H9 (cell line): Measurements from ENCODE around the gene ADSL. TPM values are rescaled to one million over a fixed set of nuclear protein-coding genes. Genes with fewer than 3 reads are reported as not detected.

ENCODE experiments used
- DNase-seq: peaks from one replicate; pipeline ENCODE4 v3.0.0-alpha.2; 2017
- H2AFZ ChIP-seq: one replicate; pipeline ENCODE4 v1.6.1; 2013; ENCODE audit warnings: mild to moderate bottlenecking, low read length, control low read depth, moderate library complexity
- H2AK5ac ChIP-seq: 2 replicates; pipeline ENCODE4 v1.6.1; 2013; ENCODE audit warnings: low read length, control low read depth, mixed read lengths; ENCODE audit not compliant: insufficient read length
- H2BK120ac ChIP-seq: one replicate; pipeline ENCODE4 v1.6.1; 2013; ENCODE audit warnings: low read depth, mild to moderate bottlenecking, low read length, control low read depth, inconsistent platforms; ENCODE audit not compliant: poor library complexity, severe bottlenecking
- H2BK12ac ChIP-seq: 2 replicates; pipeline ENCODE4 v1.6.1; 2013; ENCODE audit warnings: low read length, control low read depth, mixed read lengths, low read depth; ENCODE audit not compliant: insufficient read length
- H2BK15ac ChIP-seq: 2 replicates; pipeline ENCODE4 v1.6.1; 2013; ENCODE audit warnings: low read depth, low read length, control low read depth
- H2BK20ac ChIP-seq: one replicate; pipeline ENCODE4 v1.6.1; 2013; ENCODE audit warnings: low read depth, mild to moderate bottlenecking, low read length, control low read depth, inconsistent platforms; ENCODE audit not compliant: poor library complexity, severe bottlenecking
- H2BK5ac ChIP-seq: 2 replicates; pipeline ENCODE4 v1.6.1; 2013; ENCODE audit warnings: low read length, control low read depth, mixed read lengths; ENCODE audit not compliant: insufficient read length
- H3K14ac ChIP-seq: 2 replicates; pipeline ENCODE4 v1.6.1; 2013; ENCODE audit warnings: low read length, control low read depth; ENCODE audit not compliant: insufficient read depth
- H3K18ac ChIP-seq: 2 replicates; pipeline ENCODE4 v1.6.1; 2013; ENCODE audit warnings: low read depth, mild to moderate bottlenecking, mixed read lengths, low read length, control low read depth; ENCODE audit not compliant: insufficient read length
- H3K23ac ChIP-seq: 2 replicates; pipeline ENCODE4 v1.6.1; 2013; ENCODE audit warnings: low read length, control low read depth, mixed read lengths, low read depth; ENCODE audit not compliant: insufficient read length
- H3K23me2 ChIP-seq: 2 replicates; pipeline ENCODE4 v1.6.1; 2013; ENCODE audit warnings: low read depth, mild to moderate bottlenecking, mixed read lengths, low read length, control low read depth; ENCODE audit not compliant: insufficient read length, poor library complexity, severe bottlenecking
- H3K27ac ChIP-seq: 2 replicates; pipeline ENCODE4 v1.5.1; 2013; ENCODE audit warnings: low read length, control low read depth, mixed read lengths, low read depth; ENCODE audit not compliant: insufficient read length
- H3K27me3 ChIP-seq: 2 replicates; pipeline ENCODE4 v1.6.1; 2013; ENCODE audit warnings: low read length, control low read depth, inconsistent platforms; ENCODE audit not compliant: insufficient read depth
- H3K4ac ChIP-seq: 2 replicates; pipeline ENCODE4 v1.6.1; 2013; ENCODE audit warnings: low read depth, mild to moderate bottlenecking, control low read depth, inconsistent platforms, low read length, moderate library complexity
- H3K4me1 ChIP-seq: 2 replicates; pipeline ENCODE4 v1.6.1; 2013; ENCODE audit warnings: low read length, control low read depth, inconsistent platforms; ENCODE audit not compliant: insufficient read depth
- H3K4me2 ChIP-seq: 2 replicates; pipeline ENCODE4 v1.6.1; 2013; ENCODE audit warnings: low read length, control low read depth, mixed read lengths; ENCODE audit not compliant: insufficient read length, insufficient read depth
- H3K56ac ChIP-seq: 2 replicates; pipeline ENCODE4 v1.6.1; 2013; ENCODE audit warnings: low read depth, mild to moderate bottlenecking, mixed read lengths, low read length, control low read depth; ENCODE audit not compliant: insufficient read length
- H3K79me1 ChIP-seq: 2 replicates; pipeline ENCODE4 v1.6.1; 2013; ENCODE audit warnings: low read depth, mild to moderate bottlenecking, moderate library complexity, low read length, control low read depth, inconsistent platforms; ENCODE audit not compliant: insufficient read depth, poor library complexity, severe bottlenecking
- H3K79me2 ChIP-seq: 2 replicates; pipeline ENCODE4 v1.6.1; 2013; ENCODE audit warnings: low read length, control low read depth, inconsistent platforms; ENCODE audit not compliant: insufficient read depth
- H3K9ac ChIP-seq: 2 replicates; pipeline ENCODE4 v1.6.1; 2013; ENCODE audit warnings: low read length, control low read depth, mixed read lengths; ENCODE audit not compliant: insufficient read length; ENCODE audit errors: extremely low read depth
- H3K9me3 ChIP-seq: one replicate; pipeline ENCODE4 v1.6.1; 2013; ENCODE audit warnings: low read depth, low read length, inconsistent platforms; ENCODE audit not compliant: control insufficient read depth
- H3T11ph ChIP-seq: one replicate; pipeline ENCODE4 v1.6.1; 2013; ENCODE audit warnings: mild to moderate bottlenecking, low read length, control low read depth, inconsistent platforms
- H4K20me1 ChIP-seq: one replicate; pipeline ENCODE4 v1.6.1; 2013; ENCODE audit not compliant: control insufficient read depth, insufficient read length, insufficient read depth
- H4K5ac ChIP-seq: 2 replicates; pipeline ENCODE4 v1.6.1; 2013; ENCODE audit warnings: low read depth, mild to moderate bottlenecking, mixed read lengths, low read length, control low read depth; ENCODE audit not compliant: insufficient read length
- H4K8ac ChIP-seq: replicated peaks from 2 replicates; pipeline ENCODE4 v1.6.1; 2013; ENCODE audit warnings: low read length, control low read depth, mixed read lengths, low read depth; ENCODE audit not compliant: insufficient read length
- H4K91ac ChIP-seq: 2 replicates; pipeline ENCODE4 v1.6.1; 2013; ENCODE audit warnings: low read depth, mild to moderate bottlenecking, moderate library complexity, mixed read lengths, low read length, control low read depth; ENCODE audit not compliant: insufficient read length
- H3K27ac Mint-ChIP-seq, 3 experiments: 2 replicates in 2 of 3; 3 replicates in 1 of 3; pipeline ENCODE4 v1.8.0; 2020 to 2021; ENCODE audit warnings: mixed read lengths in 3 of 3, mild to moderate bottlenecking in 1 of 3, moderate library complexity in 1 of 3
- H3K27me3 Mint-ChIP-seq: 2 replicates; pipeline ENCODE4 v1.8.0; 2021; ENCODE audit warnings: low read depth, mild to moderate bottlenecking, moderate library complexity, mixed read lengths
- H3K36me3 Mint-ChIP-seq, 3 experiments: 2 replicates in 2 of 3; 3 replicates in 1 of 3; pipeline ENCODE4 v1.8.0; 2020 to 2021; ENCODE audit warnings: low read depth in 3 of 3, mixed read lengths in 3 of 3; ENCODE audit not compliant: insufficient read depth in 1 of 3
- H3K4me1 Mint-ChIP-seq, 2 experiments: 2 replicates each; pipeline ENCODE4 v1.8.0; 2020; ENCODE audit warnings: mixed read lengths in 2 of 2
- H3K4me3 Mint-ChIP-seq, 2 experiments: 2 replicates in 1 of 2; 3 replicates in 1 of 2; pipeline ENCODE4 v1.8.0; 2020 to 2021; ENCODE audit warnings: mild to moderate bottlenecking in 2 of 2, mixed read lengths in 2 of 2, moderate library complexity in 1 of 2
- H3K9me3 Mint-ChIP-seq, 2 experiments: 2 replicates in 1 of 2; 3 replicates in 1 of 2; pipeline ENCODE4 v1.8.0; 2020; ENCODE audit warnings: mild to moderate bottlenecking in 2 of 2, mixed read lengths in 2 of 2, moderate library complexity in 1 of 2
- CTCF ChIP-seq: fragments of 200-600 bp; sonication (generic); conservative IDR thresholded peaks from 3 replicates; pipeline ENCODE4 v1.8.0; 2021; ENCODE audit warnings: antibody characterized with exemption, mild to moderate bottlenecking
- WGBS: extraction: QIAGEN DNeasy Blood & Tissue Kit; methylation state at CpG from one replicate; pipeline ENCODE4 v1.1.7; 2013; ENCODE audit warnings: missing lambda C conversion rate, low lambda C conversion rate, mixed read lengths; ENCODE audit not compliant: insufficient read length; ENCODE audit errors: extremely low coverage; 5-methylcytosine and 5-hydroxymethylcytosine counted together
- total RNA-seq: library from RNA; stranded (reverse); gene quantifications from 2 replicates; pipeline ENCODE4 v1.2.1, GENCODE V29; 2021

The ADSL gene
- total RNA-seq, 1 experiment from 2014 or later, result 175 TPM

GRCh38 chr22:40401981-40402406, 55.7 kb downstream of the ADSL start:
- Histone ChIP-seq H3K4me1 (no peaks in the 10 kb centered on the region), H3K23me2 (no peaks in the 10 kb centered on the region), H3K4me2 (no peak overlapping the region), H3T11ph (no peak overlapping the region), H4K5ac (no peak overlapping the region), H2BK120ac (no peak overlapping the region), H4K20me1 (peaks cover 2% of the 10 kb centered on the region), H3K79me2 (no peaks in the 10 kb centered on the region), H2BK15ac (no peak overlapping the region), H2AK5ac (no peak overlapping the region), H3K79me1 (no peaks in the 10 kb centered on the region), H3K9ac (no peak overlapping the region), H3K18ac (no peak overlapping the region), H2BK20ac (no peak overlapping the region), H3K27me3 (no peaks in the 10 kb centered on the region), H3K14ac (no peak overlapping the region), H3K56ac (no peak overlapping the region), H4K8ac (no peak overlapping the region), H2AFZ (no peak overlapping the region), H2BK12ac (no peak overlapping the region), H2BK5ac (no peak overlapping the region), H3K9me3 (no peaks in the 10 kb centered on the region), H3K27ac (no peak overlapping the region), H3K23ac (no peak overlapping the region), H3K4ac (no peak overlapping the region), H4K91ac (no peak overlapping the region)
- no peak overlapping the region for H3K4me3 Mint-ChIP-seq
- no peaks in the 10 kb centered on the region; the same call in 1 of the 2 replicates for H3K27me3 Mint-ChIP-seq
- peaks cover 5 to 10% of the 10 kb centered on the region in 2 experiments for H3K4me1 Mint-ChIP-seq
- no peaks in the 10 kb centered on the region for H3K9me3 Mint-ChIP-seq
- TF ChIP-seq CTCF, result no peak
- no CpG with 5 or more reads among the region's 8 CpGs for WGBS
- H3K27ac Mint-ChIP-seq, result no peak overlapping the region; a peak in 1 of 7 replicates
- peaks cover 17 to 50% (median 49%) of the 10 kb centered on the region in 3 experiments for H3K36me3 Mint-ChIP-seq
- DNase-seq, result no peak
